Activated CD8-positive, alpha-beta memory T cell treated with anti-CD3 and anti-CD28 coated beads for 4 hours (primary cell): ENCODE results near the gene MRPS27.

Experiments used
- DNase-seq, 2 donors: peaks; one replicate each; pipeline ENCODE4 v3.0.0-alpha.2; 2020; ENCODE audit warnings: low read depth in 2 of 2

MRPS27 gene

DNA sequence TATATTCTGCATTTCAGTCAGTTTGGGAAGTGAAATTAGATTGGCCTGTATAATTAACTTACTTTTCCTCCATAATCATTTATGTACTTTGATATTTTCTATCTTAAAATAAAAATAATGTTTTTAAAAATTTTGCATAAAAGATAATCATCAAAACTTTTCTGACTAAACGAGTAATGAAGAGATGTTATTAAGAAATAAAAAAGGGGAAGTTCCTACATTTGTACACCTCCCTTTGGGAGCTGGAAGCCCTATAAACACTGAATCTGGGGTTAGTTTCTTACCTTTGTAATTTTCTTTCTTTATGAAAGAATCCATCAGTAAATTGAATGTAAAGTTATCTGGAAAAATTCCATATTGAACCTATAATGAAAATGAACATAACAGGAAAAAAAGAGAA is 86.2 kb downstream of the MRPS27 start:
- DNase-seq, result no peak

DNA sequence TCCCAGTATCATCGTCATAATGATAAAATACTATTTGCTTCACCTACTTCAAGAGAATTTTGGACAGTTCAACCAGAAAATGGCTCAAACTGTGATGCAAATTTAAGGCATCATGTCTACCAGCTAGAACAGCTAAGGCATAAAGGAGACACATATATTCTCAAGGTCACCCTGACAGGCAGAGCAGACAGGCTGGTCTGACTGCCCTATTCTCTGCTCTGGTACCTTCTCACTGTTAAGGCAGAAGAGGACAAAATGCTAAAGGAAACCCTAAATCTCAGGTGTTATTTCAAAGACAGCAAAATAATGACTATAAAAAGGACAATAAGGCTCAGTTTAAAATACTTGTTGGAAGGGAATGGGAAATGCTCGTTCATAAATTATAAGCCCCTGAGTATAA is 87.2 kb downstream of the MRPS27 start:
- DNase-seq, result no peak

DNA sequence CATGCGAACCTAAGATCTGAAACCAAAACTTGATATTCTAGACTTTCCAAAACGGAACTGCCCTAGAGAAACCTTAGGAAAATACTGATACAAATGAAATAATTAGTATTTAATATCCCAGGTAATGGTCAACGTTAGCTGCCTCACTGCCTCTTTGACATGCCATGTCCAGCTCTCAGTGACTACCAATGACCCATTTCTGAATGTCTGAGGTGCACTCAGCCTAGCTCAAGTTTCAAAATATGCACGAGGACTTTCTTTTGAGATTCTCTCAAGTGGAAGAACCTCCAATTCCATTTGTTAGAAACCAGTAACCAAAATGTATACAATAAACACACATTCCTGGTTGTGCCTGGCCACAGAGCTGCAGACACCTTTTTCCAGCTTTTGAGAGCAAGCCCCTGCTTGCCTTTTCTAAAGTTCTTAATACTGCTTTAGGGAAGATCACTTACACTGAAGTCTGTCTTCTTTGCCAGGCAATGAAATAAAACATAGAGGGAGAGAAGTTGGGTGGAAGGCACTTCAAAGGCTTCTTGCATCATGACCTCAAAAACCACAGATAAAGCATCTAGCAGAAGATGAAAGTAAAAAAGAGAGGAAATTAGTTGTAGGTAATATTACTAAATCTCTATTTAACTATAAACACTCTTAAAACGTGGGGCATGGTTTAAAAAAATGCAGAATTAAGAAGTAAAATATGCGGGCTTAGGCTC is 87.9 kb downstream of the MRPS27 start:
- no peak for DNase-seq

DNA sequence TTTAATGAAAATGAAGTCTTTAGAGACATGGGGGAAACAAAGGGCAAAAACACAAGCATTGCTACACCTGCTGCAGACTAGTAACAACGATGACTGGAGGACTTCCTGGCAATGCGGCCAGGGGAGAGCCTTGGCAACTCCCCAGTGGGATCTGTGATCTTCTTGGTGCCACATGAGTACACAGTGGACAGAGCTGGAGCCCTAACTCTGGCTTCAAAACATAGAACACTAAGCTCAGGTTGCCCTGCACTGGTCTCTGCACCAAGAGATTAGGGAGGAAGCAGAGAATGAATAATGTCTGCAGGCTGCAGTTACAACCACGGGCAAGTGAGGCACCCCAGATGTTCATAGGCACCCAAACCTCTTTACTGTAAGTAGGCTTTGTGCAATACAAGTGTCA is 91.1 kb downstream of the MRPS27 start:
- no peak for DNase-seq

DNA sequence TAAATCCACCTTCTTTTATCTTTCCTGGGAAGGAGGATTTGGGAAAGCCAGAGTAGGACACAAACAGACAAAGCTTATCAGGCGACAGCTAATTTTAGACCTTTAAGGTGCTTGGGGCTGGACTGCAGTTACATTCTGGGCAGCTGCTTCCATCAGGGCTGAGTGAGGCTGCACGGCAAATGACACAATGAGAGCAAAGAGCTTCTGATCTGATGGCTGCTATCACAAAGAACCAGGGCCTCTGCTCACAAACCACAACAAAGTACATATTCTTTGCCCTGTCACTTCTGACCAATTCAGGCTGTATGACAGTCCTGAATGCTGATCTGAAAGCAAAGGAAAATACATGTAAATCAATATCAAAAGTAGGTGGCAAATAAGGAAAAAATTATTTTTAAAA is 93.1 kb downstream of the MRPS27 start:
- DNase-seq, result no peak

DNA sequence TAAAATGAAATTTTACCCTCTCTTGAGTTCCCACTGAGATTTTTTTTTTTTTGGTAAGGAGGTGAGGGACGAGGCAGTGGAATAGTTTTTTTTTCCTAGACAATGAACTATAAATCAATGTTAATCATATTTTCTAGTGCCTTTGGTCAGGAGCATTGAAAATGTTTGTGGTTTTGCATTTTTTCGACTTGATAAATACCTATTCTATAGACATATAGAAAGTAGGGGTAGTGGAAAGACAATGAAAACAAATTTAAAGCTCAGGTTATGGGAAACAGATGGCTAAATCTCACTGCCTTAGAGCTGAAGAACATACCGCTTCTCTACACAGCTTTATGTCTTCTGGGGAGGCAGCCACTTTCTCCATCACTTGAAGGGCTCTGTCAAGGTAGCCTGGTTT is 94.3 kb downstream of the MRPS27 start:
- no peak for DNase-seq

DNA sequence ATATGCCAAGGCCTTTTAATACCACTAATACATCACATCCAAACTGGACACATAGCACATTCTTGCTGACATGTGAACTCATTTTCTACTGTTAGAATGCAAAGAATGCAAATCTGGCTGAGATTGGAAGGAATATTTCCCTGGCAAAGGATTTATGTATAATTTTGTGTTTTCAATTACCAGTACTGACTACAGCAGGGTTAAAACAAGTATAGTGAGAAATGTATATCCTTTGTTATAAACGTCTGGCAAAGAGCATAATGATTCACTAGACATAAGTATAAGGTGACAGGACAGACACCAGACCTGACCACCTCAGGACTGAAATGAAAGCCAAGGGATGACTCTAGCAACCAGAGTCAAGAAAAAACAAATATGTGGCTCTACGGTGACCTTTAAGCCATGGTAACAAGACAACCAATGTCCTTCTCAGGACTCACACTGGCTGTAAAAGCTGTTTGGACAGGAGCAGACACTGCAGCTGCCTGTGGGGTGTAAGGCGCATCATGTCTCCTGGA is 95.0 kb downstream of the MRPS27 start:
- DNase-seq, result no peak

DNA sequence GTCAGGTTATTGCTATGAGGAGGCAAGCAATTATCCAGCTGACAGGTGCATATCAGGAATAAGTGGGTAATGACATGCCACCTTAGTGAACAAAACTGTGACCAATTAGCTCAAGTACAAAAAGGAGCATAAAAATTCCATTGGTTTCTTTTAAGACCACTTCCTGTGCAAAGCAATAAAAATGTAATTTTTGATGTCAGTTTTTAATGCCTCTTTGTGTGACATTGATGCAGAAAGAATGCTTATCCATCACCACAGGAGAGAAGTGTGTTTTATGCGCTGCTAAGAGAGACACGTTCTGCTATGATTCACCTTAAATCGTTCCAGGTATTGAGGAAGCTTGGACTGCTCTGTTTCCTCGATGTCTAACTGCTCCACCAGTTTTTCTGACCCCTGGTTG is 96.7 kb downstream of the MRPS27 start:
- no peak for DNase-seq

DNA sequence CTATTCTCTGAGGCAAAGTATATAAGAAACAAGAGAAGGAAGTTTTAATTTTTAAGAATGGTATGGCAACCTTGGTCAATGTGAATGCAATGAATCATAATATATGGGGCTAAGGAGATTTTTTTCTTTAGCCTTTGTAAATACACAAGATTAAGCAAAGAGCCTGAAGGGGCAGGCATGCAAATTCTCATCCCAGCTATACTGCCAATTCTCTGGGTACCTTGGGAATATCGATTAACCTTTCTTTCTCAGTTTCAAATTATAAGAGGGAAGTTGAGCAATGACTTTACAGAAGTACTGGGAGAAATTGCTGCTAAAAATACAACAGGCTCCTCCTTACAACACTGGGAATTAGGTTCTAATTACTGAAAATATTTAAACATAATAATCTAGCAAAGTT is 97.5 kb downstream of the MRPS27 start:
- DNase-seq, result no peak

DNA sequence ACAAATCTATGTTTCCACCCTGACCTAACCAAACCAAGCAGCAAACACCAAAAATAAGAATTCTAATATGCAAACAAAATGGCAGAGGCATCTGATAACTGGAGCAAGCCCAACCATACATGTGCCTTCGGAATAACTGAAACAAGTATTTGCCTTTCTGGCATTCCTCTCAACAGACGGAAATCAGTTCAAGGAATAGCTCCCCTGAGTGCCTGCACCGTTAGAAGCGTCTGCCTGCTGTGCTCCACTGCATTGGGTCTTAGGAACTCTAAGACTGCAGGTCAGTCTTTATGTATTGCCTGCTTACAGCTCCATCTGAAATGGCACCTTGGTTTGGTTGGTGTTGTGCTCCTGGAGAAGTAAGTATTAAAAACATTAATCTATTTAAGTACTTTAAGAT is 98.5 kb downstream of the MRPS27 start:
- DNase-seq, result no peak

DNA sequence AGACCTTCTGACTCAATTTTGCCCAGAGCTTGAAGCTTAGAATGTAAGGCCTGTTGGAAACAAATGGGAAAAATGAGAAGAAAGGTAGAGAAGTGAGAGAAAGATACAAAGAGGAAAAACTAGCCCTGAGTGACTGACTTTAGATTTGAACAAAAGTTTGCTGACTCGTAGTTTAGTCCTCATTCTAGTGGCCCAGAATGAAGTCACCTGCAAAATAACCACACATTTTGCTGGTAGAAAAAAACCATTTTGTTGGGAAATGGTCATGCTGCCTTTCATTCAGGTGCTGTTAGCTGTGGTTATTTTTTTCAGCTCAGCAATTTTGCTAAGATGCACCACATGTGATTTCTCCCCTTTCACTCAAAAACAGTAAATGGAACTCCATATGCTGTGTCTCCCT is 98.9 kb downstream of the MRPS27 start:
- no peak for DNase-seq

DNA sequence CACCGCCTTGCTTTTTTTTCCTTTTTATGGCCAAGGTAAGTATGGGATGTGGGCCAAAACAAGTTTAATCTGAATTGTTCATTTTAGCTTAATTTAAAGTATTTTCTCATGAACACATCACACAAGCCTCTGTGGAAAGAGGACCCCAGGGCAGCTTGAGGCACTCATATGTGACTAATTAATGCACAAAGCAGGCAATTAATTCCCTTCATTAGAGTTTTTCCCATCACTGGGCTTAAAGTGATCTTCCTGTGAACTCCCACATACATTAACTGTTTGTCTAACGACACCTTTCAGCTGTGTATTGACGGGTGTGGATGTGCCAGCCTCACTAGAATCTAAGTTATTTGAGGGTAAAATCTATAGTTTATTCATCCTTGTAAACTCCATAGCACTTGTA is 103.3 kb downstream of the MRPS27 start:
- no peak for DNase-seq

DNA sequence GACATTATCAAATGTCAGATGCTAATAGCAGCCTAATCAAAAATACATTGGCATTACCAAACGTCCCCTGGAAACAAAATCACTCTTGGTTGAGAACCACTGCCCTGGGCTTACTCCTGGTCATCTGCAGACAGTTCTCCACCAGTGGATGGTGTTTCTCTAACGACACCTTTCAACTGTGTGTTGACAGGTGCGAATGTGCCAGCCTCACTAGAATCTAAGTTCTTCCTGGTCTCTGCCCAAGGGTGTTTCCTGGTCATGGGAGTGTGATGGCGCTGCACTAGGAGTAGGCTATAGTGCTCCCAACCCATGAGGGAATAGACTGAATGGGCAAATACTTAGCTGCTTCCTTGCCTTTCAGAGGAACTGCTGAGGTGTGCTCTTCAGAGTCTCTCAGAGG is 105.9 kb downstream of the MRPS27 start:
- DNase-seq, result no peak

DNA sequence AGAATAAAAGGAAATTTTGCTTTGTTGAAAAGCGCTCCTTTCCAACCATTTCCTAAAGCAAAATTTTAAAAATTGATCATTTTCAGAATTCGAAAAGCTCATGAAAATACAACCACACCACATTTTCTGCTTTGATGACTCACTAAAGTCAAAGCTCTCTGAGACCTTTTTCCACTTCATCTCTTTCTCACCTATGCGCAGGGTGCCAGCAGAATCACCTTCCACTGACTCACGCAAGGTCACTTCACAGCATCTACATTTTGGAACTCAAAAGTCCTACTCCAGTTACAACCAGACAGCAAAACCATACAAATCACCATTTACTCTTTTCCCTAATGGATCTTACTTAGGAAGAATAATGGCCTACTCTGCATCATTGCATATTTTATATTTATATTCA is 106.6 kb downstream of the MRPS27 start:
- no peak for DNase-seq

DNA sequence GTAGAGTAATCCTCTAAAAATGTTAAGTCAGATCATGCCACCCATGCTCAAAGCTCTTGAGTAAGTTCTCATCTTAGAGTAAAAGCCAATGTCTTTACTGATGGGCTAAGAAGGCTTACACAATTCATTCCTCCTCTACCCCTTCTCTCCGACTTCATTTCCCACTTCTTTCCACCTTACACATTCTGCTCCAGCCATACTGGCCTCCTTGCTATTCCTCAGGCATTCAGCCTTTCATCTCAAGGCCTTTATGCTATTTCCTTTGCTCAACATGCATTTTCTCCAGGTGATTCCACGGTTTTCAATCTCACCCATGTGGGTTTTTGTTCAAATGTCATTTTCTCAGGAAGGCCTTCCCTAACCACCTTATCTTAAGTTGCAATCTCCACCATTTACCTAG is 107.9 kb downstream of the MRPS27 start:
- DNase-seq, result no peak

DNA sequence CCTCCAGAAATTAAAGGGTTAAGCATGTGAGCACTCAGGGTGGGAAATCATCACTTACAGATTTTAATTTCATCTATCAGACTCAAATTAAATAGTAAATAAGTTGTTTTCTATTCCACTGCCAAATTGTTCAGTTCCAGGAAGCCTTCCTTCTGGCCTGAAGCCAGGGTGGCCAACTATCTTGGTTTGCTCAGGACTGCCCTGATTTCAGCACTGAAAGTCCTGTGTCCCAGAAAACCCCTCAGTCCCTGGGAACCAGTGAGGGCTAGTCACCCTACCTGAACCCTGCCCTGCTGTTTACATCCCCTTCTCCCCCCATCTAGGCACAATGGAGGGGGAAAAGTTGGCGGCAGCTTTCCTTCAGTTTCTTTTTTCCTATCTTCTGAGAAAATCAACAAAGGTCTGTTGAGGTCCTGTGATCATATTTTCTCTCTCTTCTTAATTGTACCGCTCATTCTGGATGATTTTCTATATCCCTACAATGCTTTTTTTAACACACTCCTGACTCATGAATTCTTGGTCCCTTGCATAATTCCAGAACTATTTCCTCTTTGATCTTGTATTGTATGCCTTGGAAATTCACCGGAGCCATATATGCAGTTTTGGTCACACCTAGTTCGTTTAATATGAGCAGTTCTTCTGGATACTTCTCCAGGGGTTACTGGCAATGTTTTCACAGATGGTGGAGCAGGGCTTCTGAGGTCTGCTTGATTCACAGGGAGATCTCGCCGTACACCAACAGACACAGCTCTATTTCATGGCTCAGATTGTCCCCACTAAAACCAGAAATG is 109.0 kb downstream of the MRPS27 start:
- DNase-seq, result no peak

DNA sequence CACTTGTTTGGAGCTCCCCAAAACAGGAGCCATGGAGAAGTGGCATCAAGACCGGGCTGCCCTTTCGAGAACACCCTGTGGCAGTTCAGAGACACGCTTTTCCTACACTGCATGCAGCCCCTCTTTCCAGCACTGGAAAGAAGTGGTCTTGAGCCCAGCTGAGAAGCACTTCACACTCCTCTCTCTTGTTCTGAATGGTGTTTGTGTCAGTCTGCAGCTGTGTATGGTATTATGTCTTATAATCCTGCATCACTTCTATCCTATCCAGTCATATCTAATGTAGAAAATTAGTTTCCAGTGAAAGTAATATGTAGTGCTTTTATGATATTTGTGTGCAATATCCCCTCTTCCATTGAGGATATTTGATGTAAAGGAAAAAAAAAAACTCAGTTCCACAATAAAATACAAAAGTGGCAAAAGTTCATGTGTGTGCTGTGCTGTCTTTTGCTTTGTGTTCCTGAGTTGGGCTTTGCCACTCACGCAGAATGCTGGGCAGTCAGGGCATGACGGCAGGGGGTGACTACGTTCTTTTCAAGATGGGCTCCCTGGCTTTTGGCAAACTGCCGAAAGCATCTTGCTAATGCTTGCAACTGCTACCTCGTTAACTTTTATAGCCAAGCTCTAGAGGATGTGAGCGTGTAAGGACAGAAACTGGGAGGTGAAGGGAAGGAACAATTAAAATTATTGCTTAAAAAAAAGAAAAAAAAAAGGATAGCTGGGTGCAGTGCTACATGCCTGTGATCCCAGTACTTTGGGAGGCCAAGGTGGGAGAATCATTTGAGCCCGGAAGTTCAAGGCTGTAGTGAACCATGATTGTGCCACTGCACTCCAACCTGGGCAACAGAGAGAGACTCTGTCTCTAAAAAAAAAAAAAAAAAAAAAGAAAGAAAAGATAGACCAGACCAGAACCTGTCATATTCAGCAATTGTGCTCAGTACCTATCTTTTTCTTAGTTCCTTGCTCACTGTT is 110.6 kb downstream of the MRPS27 start:
- DNase-seq, result no peak

DNA sequence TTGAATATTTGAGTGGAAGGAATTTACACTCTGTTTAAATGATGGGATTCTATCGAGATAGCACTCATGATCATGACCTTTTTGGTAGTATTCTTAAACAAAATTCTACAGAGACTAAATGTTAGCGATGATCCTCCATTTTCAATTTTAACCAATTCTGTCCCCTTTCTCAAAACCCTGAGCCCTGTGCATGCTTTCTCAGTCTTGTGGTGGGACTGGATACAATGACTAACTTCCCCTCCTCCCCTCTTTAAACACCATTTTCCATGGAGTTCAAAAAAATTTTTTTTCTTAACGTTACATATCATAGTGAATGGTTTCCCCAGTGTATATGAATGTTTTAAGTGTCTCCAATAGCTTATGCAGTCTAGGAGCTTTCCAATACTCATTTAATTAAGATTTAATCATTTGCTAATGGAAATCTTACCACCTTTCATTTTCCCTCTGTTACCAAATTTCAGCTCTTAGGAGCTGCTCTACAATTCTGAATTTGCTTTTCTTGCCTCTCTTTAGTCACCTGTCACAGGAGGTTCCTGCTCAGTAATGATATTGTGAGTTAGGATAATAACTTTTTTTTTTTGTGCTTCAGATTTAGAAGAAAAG is 111.6 kb downstream of the MRPS27 start:
- no peak for DNase-seq

DNA sequence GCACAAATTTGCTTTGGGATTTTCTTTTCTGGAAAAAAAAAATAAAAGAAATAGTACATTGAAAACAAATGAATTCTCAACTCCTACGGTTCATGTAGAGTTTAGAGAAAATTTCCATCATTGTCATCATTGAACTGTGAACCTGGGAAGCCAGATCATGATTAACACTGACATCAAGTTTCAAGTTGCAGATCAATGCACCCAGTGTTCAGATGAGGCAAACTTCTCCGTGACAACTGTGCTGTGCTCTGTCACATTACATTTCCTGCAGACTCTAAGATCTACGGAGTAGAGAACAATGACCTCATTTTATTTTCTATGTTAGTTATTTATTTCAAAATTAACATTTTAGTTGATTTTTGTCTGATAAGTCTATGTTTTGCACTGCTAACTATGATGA is 113.0 kb downstream of the MRPS27 start:
- DNase-seq, result no peak

DNA sequence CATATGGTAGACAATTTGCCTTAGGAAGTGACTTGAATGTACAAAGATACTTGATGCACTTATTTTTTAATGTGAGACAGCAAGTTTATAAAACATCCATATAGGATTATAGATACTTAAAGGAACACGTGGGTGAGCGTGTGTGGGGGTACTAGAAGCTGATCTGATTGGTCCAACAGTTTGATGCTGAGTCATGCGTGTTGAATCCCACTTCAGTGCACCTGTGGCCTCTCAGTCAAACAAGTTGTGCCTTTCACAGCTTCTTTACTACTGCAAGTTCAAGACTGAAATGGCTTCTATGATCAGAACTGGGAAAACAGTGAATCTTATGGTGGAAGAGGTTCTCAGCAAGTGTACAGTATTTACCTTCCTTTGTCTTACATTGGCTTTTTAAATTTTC is 113.9 kb downstream of the MRPS27 start:
- no peak for DNase-seq

DNA sequence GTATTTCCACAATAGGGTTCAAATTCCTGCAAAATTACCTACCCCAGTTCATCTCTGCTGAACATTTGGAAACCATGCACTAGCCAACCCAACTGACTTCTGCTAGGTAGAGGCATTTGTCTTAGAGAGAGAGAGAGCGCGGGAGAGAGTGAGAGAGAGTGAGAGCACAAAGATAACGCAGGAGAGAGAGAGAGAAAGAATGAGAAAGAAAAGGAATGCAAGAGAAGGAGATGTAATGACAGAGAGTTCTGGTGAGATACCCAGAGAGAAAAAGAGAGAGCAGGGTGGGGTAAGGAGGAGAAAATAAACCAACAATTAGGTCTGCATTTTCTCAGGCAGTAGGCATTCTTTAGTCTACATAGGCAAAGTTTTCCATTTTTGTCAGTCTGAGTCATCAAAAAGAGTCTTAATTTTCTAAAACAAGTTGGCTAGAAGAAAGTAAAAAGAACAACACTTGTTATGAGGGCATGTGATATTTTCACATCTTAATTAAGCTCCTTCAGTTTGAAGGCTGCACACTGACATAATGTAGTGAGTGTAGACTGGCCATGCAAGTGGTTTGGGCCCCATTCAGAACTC is 114.5 kb downstream of the MRPS27 start:
- DNase-seq, result no peak
